Activated T-cell treated with anti-CD3 and anti-CD28 coated beads, Interleukin-2, amount 50 U/mL, for 48 hours (primary cell): ENCODE measurements around the gene CTAGE4.
"Not testable (repeated sequence)": the region's sequence is repeated elsewhere in the genome, so short reads cannot be mapped to it uniquely, and the experiment has no call there.

Experiments used
- DNase-seq, 2 experiments: peaks; one replicate each; pipeline ENCODE4 v3.0.0-alpha.2; 2020

Gene CTAGE4

GRCh38 chr7:144183166-144183565 is at the start of gene CTAGE4:
Gene CTAGE4 (plus strand): TSS chr7:144183466. CDS start chr7:144183504, 38 bp downstream.
- DNase-seq = not testable (repeated sequence)

GRCh38 chr7:144134116-144134515 is 49.1 kb upstream of the CTAGE4 start:
- no peak for DNase-seq

GRCh38 chr7:144137501-144137900 is 45.8 kb upstream of the CTAGE4 start:
- DNase-seq = no peak

GRCh38 chr7:144142187-144142586 is 41.1 kb upstream of the CTAGE4 start:
- no peak for DNase-seq

- no peak for DNase-seq
These were observed 38.8 kb upstream of the CTAGE4 start for GRCh38 chr7:144144426-144144825.

- no peak for DNase-seq
These were observed 34.9 kb upstream of the CTAGE4 start for GRCh38 chr7:144148224-144148827.

GRCh38 chr7:144158861-144159260 is 24.4 kb upstream of the CTAGE4 start:
- no peak for DNase-seq

GRCh38 chr7:144164784-144165183 is 18.5 kb upstream of the CTAGE4 start:
- no peak for DNase-seq

GRCh38 chr7:144171594-144172350 is 11.5 kb upstream of the CTAGE4 start:
- DNase-seq = not testable (repeated sequence)

- no peak for DNase-seq
These were observed 8.7 kb upstream of the CTAGE4 start for GRCh38 chr7:144174613-144175012.

GRCh38 chr7:144178380-144179164 is 4.7 kb upstream of the CTAGE4 start:
- DNase-seq = peak in 1 of 2 experiments; percentile 25

GRCh38 chr7:144179165-144179479 is 4.1 kb upstream of the CTAGE4 start:
- not testable (repeated sequence) for DNase-seq

GRCh38 chr7:144187848-144188247 is 4.6 kb downstream of the CTAGE4 start:
- not testable (repeated sequence) for DNase-seq

GRCh38 chr7:144188578-144189171 is 5.4 kb downstream of the CTAGE4 start:
- not testable (repeated sequence) for DNase-seq

- not testable (repeated sequence) for DNase-seq
These were observed 10.5 kb downstream of the CTAGE4 start for GRCh38 chr7:144193782-144194181.

GRCh38 chr7:144194453-144194852 is 11.2 kb downstream of the CTAGE4 start:
- not testable (repeated sequence) for DNase-seq

- DNase-seq = peak in 1 of 2 experiments; percentile 22
These were observed 12.1 kb downstream of the CTAGE4 start, which contains the start of gene ARHGEF35 for GRCh38 chr7:144195212-144195872. Gene ARHGEF35 (minus strand): TSS chr7:144195833. CDS start chr7:144188383, 7,450 bp downstream.

- DNase-seq = not testable (repeated sequence)
These were observed 15.7 kb downstream of the CTAGE4 start for GRCh38 chr7:144198934-144199333.

- DNase-seq = not testable (repeated sequence)
These were observed 18.7 kb downstream of the CTAGE4 start for GRCh38 chr7:144201978-144202377.

- not testable (repeated sequence) for DNase-seq
These were observed 19.8 kb downstream of the CTAGE4 start for GRCh38 chr7:144203086-144203485.

GRCh38 chr7:144205306-144205705 is 22.0 kb downstream of the CTAGE4 start:
- DNase-seq = not testable (repeated sequence)

GRCh38 chr7:144217200-144217599 is 33.9 kb downstream of the CTAGE4 start:
- DNase-seq = not testable (repeated sequence)
